B cell (primary cell): ENCODE results near the gene ANGPT4. TPM values are rescaled to one million over a fixed set of nuclear protein-coding genes. Genes with fewer than 3 reads are reported as not detected.

Experiments used
- ATAC-seq: fragments of 200-7000 bp; cut with Tn5 transposase; one replicate; pipeline ENCODE4 v1.10.0; 2021; ENCODE audit warnings: low read depth, mild to moderate bottlenecking, moderate number of reproducible peaks, moderate library complexity
- CTCF ChIA-PET: fragments of 350-600 bp; sonication (Branson Sonifier 250); formaldehyde crosslinking; loops from one replicate; lab custom pipeline; 2021; ENCODE audit warnings: antibody characterized with exemption, inconsistent platforms; lab: Charles Lee
- POLR2A ChIA-PET: fragments of 350-600 bp; sonication (Branson Sonifier 250); formaldehyde crosslinking; loops from one replicate; lab custom pipeline; 2021; ENCODE audit warnings: antibody characterized with exemption; lab: Charles Lee
- DNase-seq: peaks from one replicate; pipeline ENCODE4 v3.0.0; 2013
- H2AFZ ChIP-seq: 2 replicates; pipeline ENCODE4 v1.6.1; 2012; ENCODE audit warnings: mild to moderate bottlenecking, low read depth, low read length; ENCODE audit not compliant: insufficient read depth, poor library complexity, severe bottlenecking
- H3K27ac ChIP-seq, 2 donors: 1 replicate in 1 of 2; 2 replicates in 1 of 2; pipeline ENCODE4 v1.5.1; 2012 to 2013; ENCODE audit warnings: low read length in 2 of 2, mild to moderate bottlenecking in 2 of 2, moderate library complexity in 1 of 2
- H3K27me3 ChIP-seq, 4 experiments: fragments of 200-600 bp in 1 of 4; sonication (generic) in 1 of 4; replicated peaks in 1 of 4; 1 replicate in 2 of 4; 2 replicates in 2 of 4; pipeline versions ENCODE4 v1.6.1 to v1.7.0; 2013 to 2016; ENCODE audit warnings: low read length in 3 of 4, mild to moderate bottlenecking in 2 of 4, mixed read lengths in 1 of 4, moderate library complexity in 1 of 4; ENCODE audit not compliant: insufficient read depth in 4 of 4, control insufficient read depth in 3 of 4; ENCODE audit errors: control extremely low read depth in 1 of 4
- H3K36me3 ChIP-seq, 2 experiments: replicated peaks in 1 of 2; 1 replicate in 1 of 2; 2 replicates in 1 of 2; pipeline versions ENCODE4 v1.6.1 to v1.7.1; 2013; ENCODE audit warnings: low read length in 1 of 2; ENCODE audit not compliant: insufficient read depth in 2 of 2, control insufficient read depth in 1 of 2; ENCODE audit errors: control extremely low read depth in 1 of 2, extremely low read depth in 1 of 2
- H3K4me1 ChIP-seq, 2 donors: fragments of 200-600 bp in 1 of 2; sonication (generic) in 1 of 2; 1 replicate in 1 of 2; 2 replicates in 1 of 2; pipeline versions ENCODE4 v1.5.1 to v1.6.1; 2013 to 2017; ENCODE audit warnings: low read length in 2 of 2; ENCODE audit not compliant: control insufficient read depth in 2 of 2, insufficient read depth in 2 of 2
- H3K4me2 ChIP-seq: replicated peaks from 2 replicates; pipeline ENCODE3; 2012; ENCODE audit warnings: mild to moderate bottlenecking, low read depth, low read length; ENCODE audit not compliant: poor library complexity, severe bottlenecking
- H3K4me3 ChIP-seq, 5 experiments: fragments of 200-600 bp in 1 of 5; sonication (generic) in 1 of 5; 1 replicate in 3 of 5; 2 replicates in 2 of 5; pipeline versions ENCODE4 v1.5.1 to v1.7.0; 2011 to 2016; ENCODE audit warnings: low read length in 4 of 5, mild to moderate bottlenecking in 4 of 5, low read depth in 2 of 5, control low read depth in 1 of 5, moderate library complexity in 1 of 5; ENCODE audit not compliant: insufficient read depth in 1 of 5; ENCODE audit errors: control extremely low read depth in 1 of 5, extremely low read depth in 1 of 5
- H3K79me2 ChIP-seq: fragments of 200-600 bp; sonication (generic); one replicate; pipeline ENCODE4 v1.6.0; 2016; ENCODE audit warnings: low read length; ENCODE audit not compliant: control insufficient read depth, insufficient read depth
- H3K9ac ChIP-seq: fragments of 200-600 bp; sonication (generic); 2 replicates; pipeline ENCODE4 v1.6.1; 2017; ENCODE audit warnings: mild to moderate bottlenecking, low read length, moderate library complexity
- H3K9me3 ChIP-seq, 3 donors: one replicate each; pipeline versions ENCODE4 v1.6.1 to v1.7.1; 2013; ENCODE audit warnings: low read length in 2 of 3; ENCODE audit not compliant: control insufficient read depth in 2 of 3, insufficient read depth in 1 of 3; ENCODE audit errors: control extremely low read depth in 1 of 3
- H4K20me1 ChIP-seq: 2 replicates; pipeline ENCODE4 v1.6.0; 2012; ENCODE audit warnings: mild to moderate bottlenecking, low read length; ENCODE audit not compliant: insufficient read depth, control insufficient read depth, poor library complexity, severe bottlenecking
- H3K27ac Mint-ChIP-seq: one replicate; pipeline ENCODE4 v1.8.0; 2021; ENCODE audit warnings: mixed read lengths
- H3K27me3 Mint-ChIP-seq: one replicate; pipeline ENCODE4 v1.8.0; 2021; ENCODE audit warnings: mixed read lengths
- H3K4me1 Mint-ChIP-seq: one replicate; pipeline ENCODE4 v1.8.0; 2021; ENCODE audit warnings: mixed read lengths
- H3K4me3 Mint-ChIP-seq: one replicate; pipeline ENCODE4 v1.8.0; 2021; ENCODE audit warnings: mixed read lengths
- H3K9me3 Mint-ChIP-seq: one replicate; pipeline ENCODE4 v1.8.0; 2022; ENCODE audit warnings: mixed read lengths; ENCODE audit not compliant: insufficient read depth
- EZH2 ChIP-seq: IDR thresholded peaks from 2 replicates; pipeline ENCODE4 v1.6.1; 2012; ENCODE audit warnings: borderline replicate concordance, low read depth, mild to moderate bottlenecking, moderate library complexity, low read length; ENCODE audit not compliant: insufficient read depth, poor library complexity, severe bottlenecking
- WGBS: methylation state at CpG from one replicate; pipeline ENCODE4 v1.1.5; 2013; ENCODE audit warnings: missing lambda C conversion rate; ENCODE audit not compliant: insufficient coverage; 5-methylcytosine and 5-hydroxymethylcytosine counted together
- intact Hi-C: fragments of 100-400 bp; cut with micrococcal nuclease; formaldehyde crosslinking; loops from one replicate; pipeline ENCODE4 v1.10.0; 2022
- polyA plus RNA-seq: library from polyadenylated mRNA; depleted of rRNA; stranded (reverse); fragments of >200 nt; gene quantifications from 2 replicates; pipeline ENCODE4 v1.2.3, GENCODE V29; 2012
- total RNA-seq, 2 donors: library from RNA; stranded (reverse); fragments of 120-200 nt in 1 of 2; gene quantifications; 1 replicate in 1 of 2; 2 replicates in 1 of 2; pipeline versions ENCODE4 v1.2.3 to v1.2.4, GENCODE V29; 2013 to 2022
- TF ChIP-seq, protein P1 (sequence below): fragments of 200-600 bp; IDR thresholded peaks from one replicate; pipeline ENCODE4 v1.8.0; 2022; ENCODE audit warnings: antibody characterized with exemption, mild to moderate bottlenecking

Gene ANGPT4
- total and polyA plus RNA-seq, 2 donors (not counting 1 experiment from before 2014, with no cell fraction given) = not detected

DNA sequence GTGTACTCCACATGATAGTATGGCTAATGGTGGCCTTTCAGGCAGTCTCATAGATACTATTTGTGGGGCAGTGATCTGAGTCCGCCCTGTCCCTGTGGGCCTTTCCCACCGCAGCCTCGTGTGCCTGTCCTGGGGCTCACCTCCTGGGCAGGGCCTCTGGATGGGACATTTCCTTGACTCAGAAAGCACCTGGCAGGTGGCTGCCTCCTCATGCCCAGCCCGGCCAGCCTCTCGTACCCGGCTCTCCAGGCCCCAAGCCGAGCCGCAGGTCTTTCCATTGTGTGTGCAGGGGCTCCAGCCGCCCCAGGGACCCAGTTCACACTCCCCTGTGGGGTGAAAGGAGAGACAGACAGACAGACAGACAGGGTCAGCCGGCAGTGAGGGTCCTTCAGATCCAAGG lies 47.7 kb upstream of the ANGPT4 start:
- Mint-ChIP-seq H3K4me3 (no peak overlapping the region), H3K27ac (no peak overlapping the region), H3K4me1 (no peaks in the 10 kb centered on the region), H3K9me3 (no peaks in the 10 kb centered on the region), H3K27me3 (peaks cover 23% of the 10 kb centered on the region)
- Histone ChIP-seq H3K4me2 (no peak overlapping the region), H3K4me1 (no peaks in the 10 kb centered on the region), H3K79me2 (no peaks in the 10 kb centered on the region), H2AFZ (no peak overlapping the region), H3K9me3 (peaks cover 0 to 9% (median 0%) of the 10 kb centered on the region in 3 donors), H4K20me1 (no peaks in the 10 kb centered on the region), H3K27ac (no peak overlapping the region), H3K36me3 (no peaks in the 10 kb centered on the region), H3K4me3 (no peak overlapping the region), H3K9ac (no peak overlapping the region), H3K27me3 (peaks cover 0 to 11% (median 2%) of the 10 kb centered on the region in 4 experiments)
- ATAC-seq (no peak), DNase-seq (no peak)
- CTCF ChIA-PET = interaction anchor here (1.6 to 1.7 kb wide), 2 partner anchors 8 to 148 kb away, joined by 6 to 7 read pairs; no protein-coding TSS in a partner anchor
- TF ChIP-seq, protein P1, sequence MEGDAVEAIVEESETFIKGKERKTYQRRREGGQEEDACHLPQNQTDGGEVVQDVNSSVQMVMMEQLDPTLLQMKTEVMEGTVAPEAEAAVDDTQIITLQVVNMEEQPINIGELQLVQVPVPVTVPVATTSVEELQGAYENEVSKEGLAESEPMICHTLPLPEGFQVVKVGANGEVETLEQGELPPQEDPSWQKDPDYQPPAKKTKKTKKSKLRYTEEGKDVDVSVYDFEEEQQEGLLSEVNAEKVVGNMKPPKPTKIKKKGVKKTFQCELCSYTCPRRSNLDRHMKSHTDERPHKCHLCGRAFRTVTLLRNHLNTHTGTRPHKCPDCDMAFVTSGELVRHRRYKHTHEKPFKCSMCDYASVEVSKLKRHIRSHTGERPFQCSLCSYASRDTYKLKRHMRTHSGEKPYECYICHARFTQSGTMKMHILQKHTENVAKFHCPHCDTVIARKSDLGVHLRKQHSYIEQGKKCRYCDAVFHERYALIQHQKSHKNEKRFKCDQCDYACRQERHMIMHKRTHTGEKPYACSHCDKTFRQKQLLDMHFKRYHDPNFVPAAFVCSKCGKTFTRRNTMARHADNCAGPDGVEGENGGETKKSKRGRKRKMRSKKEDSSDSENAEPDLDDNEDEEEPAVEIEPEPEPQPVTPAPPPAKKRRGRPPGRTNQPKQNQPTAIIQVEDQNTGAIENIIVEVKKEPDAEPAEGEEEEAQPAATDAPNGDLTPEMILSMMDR = no peak
- TF ChIP-seq EZH2 = no peak
- POLR2A ChIA-PET = no interaction called here
- intact Hi-C loops = no loop called here
- WGBS = 93% methylated on average over 8 of the region's 10 CpGs

DNA sequence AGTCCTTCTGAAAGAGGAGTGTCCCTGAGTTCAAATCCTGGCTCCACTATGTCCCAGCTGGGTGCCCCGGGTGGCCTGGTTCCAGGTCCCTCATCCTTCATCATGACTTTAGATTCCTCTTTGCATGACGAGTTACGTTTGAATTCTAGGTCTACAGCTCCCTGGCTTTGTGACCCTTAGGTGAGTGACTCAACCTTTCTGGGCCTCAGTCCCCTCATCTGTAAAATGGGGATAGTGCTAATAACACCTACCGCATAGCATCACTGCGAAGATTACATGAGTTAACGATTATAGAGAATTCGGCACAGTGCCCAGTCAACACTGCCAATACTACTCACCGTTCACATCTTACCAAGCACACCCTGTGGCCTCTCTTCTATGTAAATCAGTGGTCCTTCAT lies 46.5 kb upstream of the ANGPT4 start:
- H3K27ac Mint-ChIP-seq = no peak overlapping the region
- Histone ChIP-seq H4K20me1 (no peaks in the 10 kb centered on the region), H3K27ac (no peak overlapping the region), H3K4me2 (no peak overlapping the region), H3K9ac (no peak overlapping the region), H3K4me3 (no peak overlapping the region), H2AFZ (no peak overlapping the region), H3K36me3 (no peaks in the 10 kb centered on the region), H3K27me3 (peaks cover 0 to 17% (median 2%) of the 10 kb centered on the region in 4 experiments), H3K79me2 (no peaks in the 10 kb centered on the region), H3K4me1 (no peaks in the 10 kb centered on the region), H3K9me3 (peaks cover 0 to 2% (median 0%) of the 10 kb centered on the region in 3 donors)
- TF ChIP-seq, protein P1 = no peak
- no peak for TF ChIP-seq EZH2
- H3K9me3 Mint-ChIP-seq = no peaks in the 10 kb centered on the region
- H3K27me3 Mint-ChIP-seq = peaks cover 31% of the 10 kb centered on the region
- intact Hi-C loops = no loop called here
- ATAC-seq = no peak
- no peaks in the 10 kb centered on the region for H3K4me1 Mint-ChIP-seq
- 93% methylated on average over 8 of the region's 8 CpGs for WGBS
- POLR2A ChIA-PET = no interaction called here
- no peak overlapping the region for H3K4me3 Mint-ChIP-seq
- CTCF ChIA-PET = interaction anchor here (1.3 to 1.6 kb wide), 2 partner anchors 144 to 147 kb away, joined by 6 to 7 read pairs; no protein-coding TSS in a partner anchor
- no peak for DNase-seq
